ENCODE measurements around the gene TFDP1. TPM values are rescaled to one million over a fixed set of nuclear protein-coding genes. Genes with fewer than 3 reads are reported as not detected.
"Not testable (repeated sequence)": the region's sequence is repeated elsewhere in the genome, so short reads cannot be mapped to it uniquely, and the experiment has no call there.

The TFDP1 gene
- total RNA-seq, 1 experiment from 2014 or later: 39.4 TPM

GRCh38 chr13:113562085-113562749 lies 22.3 kb upstream of the TFDP1 start:
- in situ Hi-C loops (cut with HindIII; ENCODE audit: low sequenced_read_pairs): no loop called here
- DNase-seq (ENCODE audit: low spot score): peak; percentile 92

GRCh38 chr13:113562844-113563243 lies 21.7 kb upstream of the TFDP1 start:
- no peak for DNase-seq (ENCODE audit: low spot score)
- in situ Hi-C loops (cut with HindIII; ENCODE audit: low sequenced_read_pairs): no loop called here

- in situ Hi-C loops (cut with HindIII; ENCODE audit: low sequenced_read_pairs); DNase-seq (ENCODE audit: low spot score): not testable (repeated sequence)
Measured at GRCh38 chr13:113563511-113563910, 21.0 kb upstream of the TFDP1 start.

GRCh38 chr13:113564331-113565023 lies 20.1 kb upstream of the TFDP1 start:
- DNase-seq (ENCODE audit: low spot score): no peak
- in situ Hi-C loops (cut with HindIII; ENCODE audit: low sequenced_read_pairs): no loop called here

GRCh38 chr13:113565526-113566226 lies 18.9 kb upstream of the TFDP1 start:
- DNase-seq (ENCODE audit: low spot score): no peak
- in situ Hi-C loops (cut with HindIII; ENCODE audit: low sequenced_read_pairs): no loop called here

- DNase-seq (ENCODE audit: low spot score): no peak
- in situ Hi-C loops (cut with HindIII; ENCODE audit: low sequenced_read_pairs): no loop called here
Measured at GRCh38 chr13:113566227-113566561, 18.4 kb upstream of the TFDP1 start.

GRCh38 chr13:113567681-113568080 lies 16.9 kb upstream of the TFDP1 start:
- in situ Hi-C loops (cut with HindIII; ENCODE audit: low sequenced_read_pairs): no loop called here
- DNase-seq (ENCODE audit: low spot score): no peak

- DNase-seq (ENCODE audit: low spot score): no peak
- in situ Hi-C loops (cut with HindIII; ENCODE audit: low sequenced_read_pairs): no loop called here
Measured at GRCh38 chr13:113573065-113573464, 11.5 kb upstream of the TFDP1 start.

- in situ Hi-C loops (cut with HindIII; ENCODE audit: low sequenced_read_pairs): no loop called here
Measured at GRCh38 chr13:113576597-113576996, 8.0 kb upstream of the TFDP1 start.

GRCh38 chr13:113577881-113578435 lies 6.6 kb upstream of the TFDP1 start:
- DNase-seq (ENCODE audit: low spot score): no peak
- in situ Hi-C loops (cut with HindIII; ENCODE audit: low sequenced_read_pairs): no loop called here

More at GRCh38 chr13:113576597-113576996, 8.0 kb upstream of the TFDP1 start:
- no peak for DNase-seq (ENCODE audit: low spot score)

- no peak for DNase-seq (ENCODE audit: low spot score)
- in situ Hi-C loops (cut with HindIII; ENCODE audit: low sequenced_read_pairs): no loop called here
Measured at GRCh38 chr13:113579686-113580085, 4.9 kb upstream of the TFDP1 start.

- DNase-seq (ENCODE audit: low spot score): no peak
- in situ Hi-C loops (cut with HindIII; ENCODE audit: low sequenced_read_pairs): no loop called here
Measured at GRCh38 chr13:113581871-113582270, 2.7 kb upstream of the TFDP1 start.

GRCh38 chr13:113582841-113583631 lies 1.5 kb upstream of the TFDP1 start:
- no peak for DNase-seq (ENCODE audit: low spot score)
- in situ Hi-C loops (cut with HindIII; ENCODE audit: low sequenced_read_pairs): no loop called here

- no peak for DNase-seq (ENCODE audit: low spot score)
- in situ Hi-C loops (cut with HindIII; ENCODE audit: low sequenced_read_pairs): no loop called here
Measured at GRCh38 chr13:113584870-113585671, 518 bp downstream of the TFDP1 start.

- in situ Hi-C loops (cut with HindIII; ENCODE audit: low sequenced_read_pairs): no loop called here
- DNase-seq (ENCODE audit: low spot score): no peak
Measured at GRCh38 chr13:113585896-113586295, 1.3 kb downstream of the TFDP1 start.

GRCh38 chr13:113586661-113587479 lies 2.3 kb downstream of the TFDP1 start:
- no peak for DNase-seq (ENCODE audit: low spot score)
- in situ Hi-C loops (cut with HindIII; ENCODE audit: low sequenced_read_pairs): no loop called here

GRCh38 chr13:113588394-113589111 lies 4.0 kb downstream of the TFDP1 start:
- in situ Hi-C loops (cut with HindIII; ENCODE audit: low sequenced_read_pairs): no loop called here
- no peak for DNase-seq (ENCODE audit: low spot score)

All from G401 (cell line).